HCT116 (cell line): Measurements from ENCODE around the gene NECAB3. TPM values are rescaled to one million over a fixed set of nuclear protein-coding genes. Genes with fewer than 3 reads are reported as not detected.

Experiments
- ATAC-seq: fragments of 200-7000 bp; cut with Tn5 transposase; 2 replicates; pipeline ENCODE4 v1.9.1; 2020; ENCODE audit warnings: mild to moderate bottlenecking, moderate library complexity
- BruUV-seq: library from RNA; stranded (reverse); fragments of 400-500 nt; replicated peaks from 2 replicates; lab custom pipeline; 2021; lab: Mats Ljungman, UMichigan
- CTCF ChIA-PET: fragments of 300-600 bp; sonication (Branson Sonifier 250); formaldehyde crosslinking; loops from one replicate; lab custom pipeline; 2021; ENCODE audit warnings: antibody characterized with exemption; lab: Charles Lee
- POLR2A ChIA-PET: fragments of 300-600, 350-600 bp; sonication (Branson Sonifier 250); formaldehyde crosslinking; loops from one replicate; lab custom pipeline; 2021; ENCODE audit warnings: antibody characterized with exemption; lab: Charles Lee
- RAD21 ChIA-PET, 2 experiments: fragments of 300-600 bp; sonication (Branson Sonifier 250); formaldehyde crosslinking; loops; one replicate each; lab custom pipeline; 2023; ENCODE audit warnings: low total read pairs in 2 of 2; ENCODE audit not compliant: uncharacterized antibody in 2 of 2, unreplicated experiment in 2 of 2, low non-redundant PET in 1 of 2; lab: Charles Lee
- DNase-seq: peaks from one replicate; pipeline ENCODE4 v3.0.0-alpha.2; 2010; ENCODE audit warnings: low read depth, low spot score
- H2AFZ ChIP-seq: fragments of 200-600 bp; shearing (Covaris generic), sonication (generic); 2 replicates; pipeline ENCODE4 v1.6.1; 2017; ENCODE audit warnings: low read depth, mixed run types, mixed read lengths, antibody characterized with exemption, low read length; ENCODE audit not compliant: poor library complexity, severe bottlenecking
- H3K27ac ChIP-seq: 2 replicates; pipeline ENCODE4 v1.5.1; 2012; ENCODE audit warnings: low read depth, low read length
- H3K27me3 ChIP-seq: fragments of 200-600 bp; sonication (generic); 2 replicates; pipeline ENCODE4 v1.6.1; 2016; ENCODE audit warnings: mixed run types, low read length, mixed read lengths; ENCODE audit not compliant: insufficient read depth
- H3K36me3 ChIP-seq, 2 experiments: fragments of 200-500 bp in 1 of 2; fragments of 200-600 bp in 1 of 2; sonication (Bioruptor generic) in 1 of 2; sonication (generic) in 1 of 2; 2 replicates each; pipeline versions ENCODE4 v1.5.1 to v1.6.1; 2014 to 2016; ENCODE audit warnings: low read length in 2 of 2, inconsistent platforms in 1 of 2, mixed read lengths in 1 of 2, mixed run types in 1 of 2; ENCODE audit not compliant: insufficient read depth in 2 of 2, control insufficient read depth in 1 of 2
- H3K4me1 ChIP-seq, 2 experiments: fragments of 200-600 bp in 1 of 2; sonication (generic) in 1 of 2; 2 replicates each; pipeline versions ENCODE4 v1.5.1 to v1.6.1; 2012 to 2017; ENCODE audit warnings: low read length in 2 of 2, inconsistent platforms in 1 of 2, mild to moderate bottlenecking in 1 of 2, mixed read lengths in 1 of 2, mixed run types in 1 of 2, moderate library complexity in 1 of 2; ENCODE audit not compliant: insufficient read depth in 2 of 2, control insufficient read depth in 1 of 2
- H3K4me2 ChIP-seq: fragments of 200-600 bp; sonication (generic); 2 replicates; pipeline ENCODE4 v1.6.1; 2017; ENCODE audit warnings: mixed run types, low read length, mixed read lengths
- H3K4me3 ChIP-seq, 2 experiments: fragments of 200-600 bp in 1 of 2; sonication (generic) in 1 of 2; replicated peaks in 1 of 2; 2 replicates each; pipeline ENCODE4 v1.5.1; 2011 to 2016; ENCODE audit warnings: low read length in 2 of 2, control low read depth in 1 of 2, low read depth in 1 of 2, mild to moderate bottlenecking in 1 of 2, mixed read lengths in 1 of 2, mixed run types in 1 of 2
- H3K79me2 ChIP-seq: fragments of 200-600 bp; sonication (generic); 2 replicates; pipeline ENCODE4 v1.6.1; 2017; ENCODE audit warnings: mild to moderate bottlenecking, mixed run types, low read length, moderate library complexity, mixed read lengths; ENCODE audit not compliant: insufficient read depth
- H3K9ac ChIP-seq: fragments of 200-600 bp; sonication (generic); 2 replicates; pipeline ENCODE4 v1.6.1; 2016; ENCODE audit warnings: low read length, mixed read lengths
- H3K9me2 ChIP-seq: fragments of 200-600 bp; sonication (generic), shearing (Covaris generic); 2 replicates; pipeline ENCODE4 v1.6.1; 2017; ENCODE audit warnings: mixed run types, mild to moderate bottlenecking, moderate library complexity; ENCODE audit not compliant: insufficient read depth
- H3K9me3 ChIP-seq, 2 experiments: fragments of 200-500 bp in 1 of 2; fragments of 200-600 bp in 1 of 2; sonication (Bioruptor generic) in 1 of 2; sonication (generic) in 1 of 2; 2 replicates each; pipeline ENCODE4 v1.6.1; 2014 to 2017; ENCODE audit warnings: low read length in 2 of 2, mixed read lengths in 2 of 2, inconsistent platforms in 1 of 2, low read depth in 1 of 2, mild to moderate bottlenecking in 1 of 2, mixed run types in 1 of 2, moderate library complexity in 1 of 2; ENCODE audit not compliant: control insufficient read depth in 1 of 2, insufficient read depth in 1 of 2
- H4K20me1 ChIP-seq: fragments of 200-600 bp; sonication (generic), shearing (Covaris generic); 2 replicates; pipeline ENCODE4 v1.6.1; 2017; ENCODE audit warnings: mixed run types, mild to moderate bottlenecking, moderate library complexity; ENCODE audit not compliant: insufficient read depth
- ATF3 ChIP-seq: IDR thresholded peaks from 2 replicates; pipeline ENCODE4 v1.6.1; 2012
- CTCF ChIP-seq, 3 experiments: fragments of 200-600 bp in 1 of 3; sonication (generic) in 1 of 3; IDR thresholded peaks in 2 of 3; conservative IDR thresholded peaks in 1 of 3; 2 replicates each; pipeline ENCODE4 v1.5.1; 2012 to 2017; ENCODE audit warnings: low read depth in 2 of 3, low read length in 2 of 3, antibody characterized with exemption in 1 of 3, borderline replicate concordance in 1 of 3, control low read depth in 1 of 3, mild to moderate bottlenecking in 1 of 3, mixed read lengths in 1 of 3, mixed run types in 1 of 3, moderate library complexity in 1 of 3; ENCODE audit not compliant: insufficient read depth in 1 of 3
- RAD21 ChIP-seq: IDR thresholded peaks from 2 replicates; pipeline ENCODE4 v1.6.1; 2012; ENCODE audit warnings: low read depth, mild to moderate bottlenecking
- TCF7L2 ChIP-seq: IDR thresholded peaks from 2 replicates; pipeline ENCODE4 v1.7.0; 2011; ENCODE audit warnings: borderline replicate concordance, inconsistent platforms; ENCODE audit not compliant: insufficient read depth, insufficient read length; ENCODE audit errors: extremely low read depth
- intact Hi-C: fragments of 100-400 bp; cut with micrococcal nuclease; formaldehyde crosslinking; loops from 2 replicates; pipeline ENCODE4 v1.10.0; 2022
- total RNA-seq: library from RNA; stranded (reverse); gene quantifications from one replicate; pipeline ENCODE4 v1.2.1, GENCODE V29; 2021; ENCODE audit not compliant: unreplicated experiment

Gene NECAB3
- total RNA-seq, 1 experiment from 2014 or later: 48.1 TPM

- Histone ChIP-seq H3K27ac (no peak overlapping the region), H2AFZ (no peak overlapping the region), H3K4me3 (no peak overlapping the region), H3K27me3 (no peaks in the 10 kb centered on the region), H3K9ac (no peak overlapping the region), H3K36me3 (no peaks in the 10 kb centered on the region)
- ChIA-PET CTCF (no interaction called here), POLR2A (no interaction called here)
- ATAC-seq: no peak
- intact Hi-C loops: no loop called here
- TF ChIP-seq RAD21: no peak
- TF ChIP-seq TCF7L2: no peak
- no peak for TF ChIP-seq ATF3
- TF ChIP-seq CTCF (IDR thresholded peaks at IDR 0.05 in 2 of 3, conservative IDR thresholded peaks at IDR 0.05 in 1 of 3; ENCODE audit: borderline replicate concordance in 1 of 3, insufficient read depth in 1 of 3, low read depth in 2 of 3, low read length in 2 of 3): no peak
- TF ChIP-seq, all 23 proteins: peak for 0
- Histone ChIP-seq H3K9me3 (no peaks in the 10 kb centered on the region), H3K79me2 (peaks cover 23% of the 10 kb centered on the region), H3K9me2 (no peaks in the 10 kb centered on the region), H3K4me1 (peaks cover 13 to 35% of the 10 kb centered on the region in 2 experiments), H3K4me2 (no peak overlapping the region), H4K20me1 (no peaks in the 10 kb centered on the region)
- BruUV-seq: no TSS peak
- no peak for DNase-seq
- RAD21 ChIA-PET: no interaction called here
Measured at GRCh38 chr20:33687993-33688937, 14.0 kb upstream of the NECAB3 start.
